AG09319 (cell line): ENCODE measurements around the gene MYH15.

Experiments
- DNase-seq: peaks from one replicate; pipeline ENCODE4 v3.0.0-alpha.2; 2010; ENCODE audit warnings: low read depth; ENCODE audit errors: extremely low read depth
- TF ChIP-seq, protein P1 (sequence below): IDR thresholded peaks from 2 replicates; pipeline ENCODE4 v1.5.1; 2011; ENCODE audit warnings: low read depth, mild to moderate bottlenecking, inconsistent platforms, low read length, moderate library complexity

The MYH15 gene

DNA sequence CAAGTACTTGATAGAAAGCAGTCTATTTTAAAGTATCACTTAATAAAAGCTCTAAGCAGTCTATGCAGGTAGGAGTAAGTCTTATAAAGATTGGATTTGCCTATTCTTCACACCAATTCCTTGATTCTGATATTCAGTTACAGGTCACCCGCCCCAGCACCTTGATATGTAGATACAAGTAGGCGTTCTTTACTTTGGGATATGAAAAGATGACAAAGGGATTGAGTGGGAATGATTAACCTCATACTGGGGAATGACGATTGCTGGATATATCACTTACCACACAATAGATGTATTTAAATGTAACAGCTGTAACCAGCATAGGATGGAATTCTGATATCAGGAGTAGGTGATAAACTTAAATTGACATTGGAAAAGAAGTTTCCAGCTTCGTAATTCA is 166.9 kb downstream of the MYH15 start:
- no peak for DNase-seq
- TF ChIP-seq, protein P1, sequence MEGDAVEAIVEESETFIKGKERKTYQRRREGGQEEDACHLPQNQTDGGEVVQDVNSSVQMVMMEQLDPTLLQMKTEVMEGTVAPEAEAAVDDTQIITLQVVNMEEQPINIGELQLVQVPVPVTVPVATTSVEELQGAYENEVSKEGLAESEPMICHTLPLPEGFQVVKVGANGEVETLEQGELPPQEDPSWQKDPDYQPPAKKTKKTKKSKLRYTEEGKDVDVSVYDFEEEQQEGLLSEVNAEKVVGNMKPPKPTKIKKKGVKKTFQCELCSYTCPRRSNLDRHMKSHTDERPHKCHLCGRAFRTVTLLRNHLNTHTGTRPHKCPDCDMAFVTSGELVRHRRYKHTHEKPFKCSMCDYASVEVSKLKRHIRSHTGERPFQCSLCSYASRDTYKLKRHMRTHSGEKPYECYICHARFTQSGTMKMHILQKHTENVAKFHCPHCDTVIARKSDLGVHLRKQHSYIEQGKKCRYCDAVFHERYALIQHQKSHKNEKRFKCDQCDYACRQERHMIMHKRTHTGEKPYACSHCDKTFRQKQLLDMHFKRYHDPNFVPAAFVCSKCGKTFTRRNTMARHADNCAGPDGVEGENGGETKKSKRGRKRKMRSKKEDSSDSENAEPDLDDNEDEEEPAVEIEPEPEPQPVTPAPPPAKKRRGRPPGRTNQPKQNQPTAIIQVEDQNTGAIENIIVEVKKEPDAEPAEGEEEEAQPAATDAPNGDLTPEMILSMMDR = no peak

GRCh38 chr3:108342837-108343486 is 167.4 kb downstream of the MYH15 start:
- TF ChIP-seq, protein P1 = no peak
- no peak for DNase-seq

- no peak for DNase-seq
- TF ChIP-seq, protein P1 = no peak
Observed at GRCh38 chr3:108341911-108342310, 168.5 kb downstream of the MYH15 start.

DNA sequence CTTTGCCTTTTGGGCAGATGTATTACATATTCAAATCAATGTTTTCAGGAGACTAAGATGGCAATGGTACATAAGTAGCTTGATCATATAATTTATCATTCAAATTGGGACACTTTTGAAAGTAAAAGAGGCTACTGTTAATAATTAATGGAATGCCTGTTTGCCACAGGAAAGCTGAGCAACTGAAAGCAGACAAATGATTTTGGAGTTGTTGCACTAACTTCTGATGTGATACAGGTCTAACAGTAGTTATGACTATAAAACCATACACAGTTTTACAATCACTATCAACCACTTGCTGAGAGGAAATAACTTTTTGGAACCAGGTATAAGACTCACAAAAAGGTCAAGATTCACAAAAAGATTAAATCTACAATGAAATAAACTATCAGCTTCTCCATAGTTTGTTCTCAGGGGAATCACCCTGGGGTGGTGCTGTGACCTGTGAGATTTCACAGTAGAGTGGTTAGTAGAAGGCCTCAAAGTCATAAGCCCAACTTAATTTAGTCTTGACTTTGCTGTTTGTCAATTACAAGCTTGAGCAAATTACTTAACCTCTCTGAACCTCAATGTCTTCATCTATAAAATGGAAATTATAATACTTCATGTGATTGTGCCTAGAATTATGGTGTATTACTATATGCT is 171.4 kb downstream of the MYH15 start:
- DNase-seq = no peak
- TF ChIP-seq, protein P1 = no peak

- TF ChIP-seq, protein P1 = no peak
- DNase-seq = no peak
Observed at GRCh38 chr3:108334701-108335100, 175.7 kb downstream of the MYH15 start.

- TF ChIP-seq, protein P1 = no peak
- no peak for DNase-seq
Observed at GRCh38 chr3:108333961-108334360, 176.4 kb downstream of the MYH15 start.

DNA sequence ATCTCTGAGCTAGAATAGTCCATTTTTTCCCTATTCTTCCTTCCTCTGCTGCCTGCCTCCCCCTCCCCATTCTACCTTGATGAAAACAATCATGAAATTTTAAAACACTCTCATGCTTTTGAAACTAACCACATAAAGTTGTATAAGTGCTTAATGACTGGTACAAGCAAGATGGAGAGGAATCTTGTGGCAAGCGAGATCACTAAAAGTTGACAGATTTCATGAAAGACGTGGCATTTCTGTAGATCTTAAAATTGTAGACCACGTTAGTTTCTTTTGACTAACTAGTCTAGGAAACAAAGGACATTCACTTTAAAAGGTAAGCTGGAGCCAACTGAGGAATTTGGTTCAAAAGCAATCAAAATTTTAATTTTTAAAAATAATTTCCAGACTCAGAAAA is 178.6 kb downstream of the MYH15 start:
- TF ChIP-seq, protein P1 = no peak

More for the DNA sequence above, 178.6 kb downstream of the MYH15 start:
- no peak for DNase-seq
